Muscle of leg (tissue), 11 donors: ENCODE results near the gene KRTAP20-1. TPM values are rescaled to one million over a fixed set of nuclear protein-coding genes. Genes with fewer than 3 reads are reported as not detected.

Experiments used
- DNase-seq: peaks from one replicate; pipeline ENCODE4 v3.0.0; 2013
- H3K27ac ChIP-seq: one replicate; pipeline ENCODE4 v1.5.1; 2013; ENCODE audit warnings: mild to moderate bottlenecking, low read length, control low read depth
- H3K27me3 ChIP-seq: one replicate; pipeline ENCODE4 v1.6.1; 2013; ENCODE audit warnings: low read length; ENCODE audit not compliant: control insufficient read depth, insufficient read depth
- H3K36me3 ChIP-seq: one replicate; pipeline ENCODE4 v1.6.1; 2013; ENCODE audit warnings: low read length; ENCODE audit not compliant: control insufficient read depth, insufficient read depth
- H3K4me1 ChIP-seq: one replicate; pipeline ENCODE4 v1.6.1; 2013; ENCODE audit warnings: low read length; ENCODE audit not compliant: control insufficient read depth, insufficient read depth
- H3K4me3 ChIP-seq: one replicate; pipeline ENCODE4 v1.5.1; 2013; ENCODE audit warnings: low read length, control low read depth
- H3K9me3 ChIP-seq: replicated peaks from 2 replicates; pipeline ENCODE4 v1.6.1; 2013; ENCODE audit warnings: low read depth, low read length; ENCODE audit not compliant: control insufficient read depth
- WGBS: methylation state at CpG from one replicate; pipeline ENCODE4 v1.1.5; 2013; ENCODE audit warnings: missing lambda C conversion rate; ENCODE audit not compliant: insufficient coverage; 5-methylcytosine and 5-hydroxymethylcytosine counted together
- polyA plus RNA-seq, 8 donors: library from polyadenylated mRNA; unstranded; fragments of 120-200 nt; gene quantifications; one replicate each; pipeline versions ENCODE4 v1.2.1 to v1.2.3, GENCODE V29; 2013; ENCODE audit warnings: inconsistent platforms in 1 of 8, low replicate concordance in 1 of 8; ENCODE audit not compliant: insufficient read length in 8 of 8, insufficient read depth in 1 of 8
- total RNA-seq: library from RNA; stranded (reverse); fragments of 120-200 nt; gene quantifications from one replicate; pipeline ENCODE4 v1.2.4, GENCODE V29; 2013

KRTAP20-1 gene
- total and polyA plus RNA-seq, 9 donors = not detected

GRCh38 chr21:30638686-30639085 lies 22.5 kb downstream of the KRTAP20-1 start:
- H3K27ac ChIP-seq = no peak overlapping the region
- H3K9me3 ChIP-seq = peaks cover 2% of the 10 kb centered on the region
- no peak overlapping the region for H3K4me3 ChIP-seq
- 65% methylated on average over 2 of the region's 3 CpGs for WGBS
- H3K4me1 ChIP-seq = no peaks in the 10 kb centered on the region
- H3K27me3 ChIP-seq = no peaks in the 10 kb centered on the region
- no peak for DNase-seq
- H3K36me3 ChIP-seq = no peaks in the 10 kb centered on the region

GRCh38 chr21:30642564-30642963 lies 26.3 kb downstream of the KRTAP20-1 start, which contains the start of gene KRTAP20-3:
Gene KRTAP20-3, plus strand, starts transcription at chr21:30642864.
- DNase-seq = no peak
- WGBS = no CpG with 5 or more reads among the region's 2 CpGs

GRCh38 chr21:30646904-30647414 lies 30.7 kb downstream of the KRTAP20-1 start:
- Histone ChIP-seq H3K27me3 (no peaks in the 10 kb centered on the region), H3K27ac (no peak overlapping the region), H3K36me3 (no peaks in the 10 kb centered on the region), H3K4me1 (no peaks in the 10 kb centered on the region), H3K9me3 (peaks cover 2% of the 10 kb centered on the region), H3K4me3 (no peak overlapping the region)
- no CpG with 5 or more reads among the region's 1 CpG for whole genome bisulfite sequencing
- no peak for DNase-seq

More at GRCh38 chr21:30642564-30642963, 26.3 kb downstream of the KRTAP20-1 start, which contains the start of gene KRTAP20-3:
- Histone ChIP-seq H3K27me3 (no peaks in the 10 kb centered on the region), H3K27ac (no peak within 1 kb of the TSS), H3K4me3 (no peak within 1 kb of the TSS), H3K9me3 (peaks cover 2% of the 10 kb centered on the region), H3K4me1 (no peaks in the 10 kb centered on the region), H3K36me3 (no peaks in the 10 kb centered on the region)

- Histone ChIP-seq H3K9me3 (no peaks in the 10 kb centered on the region), H3K27ac (no peak overlapping the region), H3K36me3 (no peaks in the 10 kb centered on the region), H3K4me1 (no peaks in the 10 kb centered on the region), H3K4me3 (no peak overlapping the region), H3K27me3 (no peaks in the 10 kb centered on the region)
- no peak for DNase-seq
Observed at GRCh38 chr21:30652891-30653290, 36.7 kb downstream of the KRTAP20-1 start.

Other genes starting within 250 kb of the KRTAP20-1 start
- gene KRTAP13-2, start 244.2 kb upstream of the KRTAP20-1 start, total RNA-seq = not detected
- gene KRTAP13-2, start 244.2 kb upstream of the KRTAP20-1 start, polyA plus RNA-seq = not detected
- gene KRTAP13-1, start 220.4 kb upstream of the KRTAP20-1 start, total RNA-seq = not detected
- gene KRTAP13-1, start 220.4 kb upstream of the KRTAP20-1 start, polyA plus RNA-seq = not detected
- not detected for gene KRTAP13-3, start 190.5 kb upstream of the KRTAP20-1 start, total RNA-seq
- gene KRTAP13-3, start 190.5 kb upstream of the KRTAP20-1 start, polyA plus RNA-seq = not detected
- gene KRTAP13-4, start 186.2 kb upstream of the KRTAP20-1 start, total RNA-seq = not detected
- not detected for gene KRTAP13-4, start 186.2 kb upstream of the KRTAP20-1 start, polyA plus RNA-seq
- gene KRTAP15-1, start 176.2 kb upstream of the KRTAP20-1 start, total RNA-seq = not detected
- gene KRTAP15-1, start 176.2 kb upstream of the KRTAP20-1 start, polyA plus RNA-seq = not detected
- gene KRTAP19-1, start 136.1 kb upstream of the KRTAP20-1 start, total RNA-seq = not detected
- gene KRTAP19-1, start 136.1 kb upstream of the KRTAP20-1 start, polyA plus RNA-seq = not detected
- gene KRTAP19-2, start 129.0 kb upstream of the KRTAP20-1 start, total RNA-seq = not detected
- not detected for gene KRTAP19-2, start 129.0 kb upstream of the KRTAP20-1 start, polyA plus RNA-seq
- gene KRTAP19-3, start 124.4 kb upstream of the KRTAP20-1 start, total RNA-seq = not detected
- not detected for gene KRTAP19-3, start 124.4 kb upstream of the KRTAP20-1 start, polyA plus RNA-seq
- gene KRTAP19-4, start 119.3 kb upstream of the KRTAP20-1 start, total RNA-seq = not detected
- not detected for gene KRTAP19-4, start 119.3 kb upstream of the KRTAP20-1 start, polyA plus RNA-seq
- not detected for gene KRTAP19-5, start 114.3 kb upstream of the KRTAP20-1 start, total RNA-seq
- gene KRTAP19-5, start 114.3 kb upstream of the KRTAP20-1 start, polyA plus RNA-seq = not detected
- gene KRTAP19-6, start 74.6 kb upstream of the KRTAP20-1 start, total RNA-seq = not detected
- not detected for gene KRTAP19-6, start 74.6 kb upstream of the KRTAP20-1 start, polyA plus RNA-seq
- gene KRTAP19-7, start 55.1 kb upstream of the KRTAP20-1 start, total RNA-seq = not detected
- not detected for gene KRTAP19-7, start 55.1 kb upstream of the KRTAP20-1 start, polyA plus RNA-seq
- not detected for gene KRTAP22-2, start 26.0 kb upstream of the KRTAP20-1 start, total RNA-seq
- not detected for gene KRTAP22-2, start 26.0 kb upstream of the KRTAP20-1 start, polyA plus RNA-seq
- not detected for gene KRTAP6-3, start 24.0 kb upstream of the KRTAP20-1 start, total RNA-seq
- not detected for gene KRTAP6-3, start 24.0 kb upstream of the KRTAP20-1 start, polyA plus RNA-seq
- gene KRTAP6-2, start 17.5 kb upstream of the KRTAP20-1 start, total RNA-seq = not detected
- gene KRTAP6-2, start 17.5 kb upstream of the KRTAP20-1 start, polyA plus RNA-seq = not detected
- not detected for gene KRTAP22-1, start 15.3 kb upstream of the KRTAP20-1 start, total RNA-seq
- gene KRTAP22-1, start 15.3 kb upstream of the KRTAP20-1 start, polyA plus RNA-seq = not detected
- gene KRTAP6-1, start 2.5 kb upstream of the KRTAP20-1 start, total RNA-seq = not detected
- not detected for gene KRTAP6-1, start 2.5 kb upstream of the KRTAP20-1 start, polyA plus RNA-seq
- not detected for gene KRTAP20-4, start 4.2 kb downstream of the KRTAP20-1 start, total RNA-seq
- gene KRTAP20-4, start 4.2 kb downstream of the KRTAP20-1 start, polyA plus RNA-seq = not detected
- not detected for gene KRTAP20-2, start 18.8 kb downstream of the KRTAP20-1 start, total RNA-seq
- gene KRTAP20-2, start 18.8 kb downstream of the KRTAP20-1 start, polyA plus RNA-seq = not detected
- gene KRTAP20-3, start 26.4 kb downstream of the KRTAP20-1 start, total RNA-seq = not detected
- gene KRTAP20-3, start 26.4 kb downstream of the KRTAP20-1 start, polyA plus RNA-seq = not detected
- not detected for gene KRTAP21-3, start 102.4 kb downstream of the KRTAP20-1 start, total RNA-seq
- not detected for gene KRTAP21-3, start 102.4 kb downstream of the KRTAP20-1 start, polyA plus RNA-seq
- gene KRTAP21-2, start 130.8 kb downstream of the KRTAP20-1 start, total RNA-seq = not detected
- gene KRTAP21-2, start 130.8 kb downstream of the KRTAP20-1 start, polyA plus RNA-seq = not detected
- gene KRTAP21-1, start 139.0 kb downstream of the KRTAP20-1 start, total RNA-seq = not detected
- not detected for gene KRTAP21-1, start 139.0 kb downstream of the KRTAP20-1 start, polyA plus RNA-seq
- not detected for gene KRTAP8-1, start 196.8 kb downstream of the KRTAP20-1 start, total RNA-seq
- gene KRTAP8-1, start 196.8 kb downstream of the KRTAP20-1 start, polyA plus RNA-seq = not detected
- gene KRTAP7-1, start 213.3 kb downstream of the KRTAP20-1 start, total RNA-seq = not detected
- gene KRTAP7-1, start 213.3 kb downstream of the KRTAP20-1 start, polyA plus RNA-seq = not detected